Measurements from ENCODE around the gene GSK3B. TPM values are rescaled to one million over a fixed set of nuclear protein-coding genes. Genes with fewer than 3 reads are reported as not detected.
"Not testable (repeated sequence)": the region's sequence is repeated elsewhere in the genome, so short reads cannot be mapped to it uniquely, and the experiment has no call there.

Gene GSK3B
- polyA plus RNA-seq, 10 donors: 21.6 to 34.3 (median 28.3) TPM

DNA sequence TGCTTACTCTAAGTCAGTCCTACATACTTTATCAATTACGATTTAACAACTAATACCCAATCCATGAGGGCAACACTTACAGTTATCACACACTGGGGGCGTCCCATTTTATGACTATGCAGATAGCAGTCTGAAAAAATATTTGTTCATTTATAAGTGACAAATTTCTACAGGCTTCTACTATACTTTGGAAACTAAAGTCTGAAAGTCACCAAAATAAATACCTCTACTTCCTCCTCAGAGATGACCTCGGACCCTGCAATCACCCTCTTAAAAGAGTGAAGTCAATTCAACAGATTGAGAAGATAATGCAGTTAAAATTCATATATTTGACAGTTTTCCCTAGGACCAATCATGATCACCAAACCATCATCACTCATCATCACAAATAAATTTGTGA, 76.6 kb downstream of the GSK3B start:
- DNase-seq: no peak

- DNase-seq: no peak
Observed at GRCh38 chr3:120013481-120013880, 80.8 kb downstream of the GSK3B start.

DNA sequence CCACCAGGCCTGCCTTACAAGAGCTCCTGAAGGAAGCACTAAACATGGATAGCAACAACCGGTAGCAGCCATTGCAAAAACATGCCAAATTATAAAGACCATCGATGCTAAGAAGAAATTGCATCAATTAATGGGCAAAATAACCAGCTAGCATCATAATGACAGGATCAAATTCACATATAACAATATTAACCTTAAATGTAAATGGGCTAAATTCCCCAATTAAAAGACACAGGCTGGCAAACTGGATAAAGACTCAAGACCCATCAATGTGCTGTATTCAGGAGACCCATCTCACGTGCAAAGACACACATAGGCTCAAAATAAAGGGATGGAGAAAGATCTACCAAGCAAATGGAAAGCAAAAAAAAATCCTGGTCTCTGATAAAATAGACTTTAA, 88.5 kb downstream of the GSK3B start:
- DNase-seq: not testable (repeated sequence)

- not testable (repeated sequence) for DNase-seq
Observed at GRCh38 chr3:120004008-120004498, 90.2 kb downstream of the GSK3B start.

GRCh38 chr3:119998166-119998565, 96.1 kb downstream of the GSK3B start:
- DNase-seq: no peak

GRCh38 chr3:119990888-119991287, 103.4 kb downstream of the GSK3B start:
- DNase-seq: no peak

DNA sequence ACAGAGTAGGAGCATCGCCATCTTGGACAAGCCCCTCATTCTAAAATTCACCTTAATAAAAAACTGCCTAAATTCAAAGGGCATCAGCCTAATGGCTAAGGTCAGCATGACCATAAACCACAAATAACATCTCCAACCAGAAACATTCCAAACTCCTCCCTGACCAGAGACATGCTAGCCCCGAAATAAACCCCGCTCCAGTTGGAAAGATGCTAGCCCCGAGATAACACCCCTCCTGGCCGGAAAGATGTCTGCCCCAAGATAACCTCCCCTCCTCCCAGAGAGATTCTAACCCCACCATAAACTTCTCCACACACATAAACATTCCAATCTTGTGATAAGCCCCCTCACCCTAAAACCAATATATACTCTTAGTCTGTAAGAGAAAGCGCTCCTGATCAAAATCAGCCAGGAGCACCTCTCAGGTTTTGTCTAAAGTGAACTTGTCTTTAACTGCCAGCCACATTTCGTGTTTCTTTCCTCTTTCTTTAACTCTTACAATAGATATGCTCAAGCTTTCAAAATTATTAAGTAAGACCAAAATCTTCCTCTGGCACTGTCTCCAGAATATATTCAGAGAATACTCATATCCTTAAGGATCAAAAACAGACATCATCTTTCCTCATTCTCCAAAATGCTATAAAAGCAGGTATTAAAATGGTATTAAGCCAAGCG, 104.1 kb downstream of the GSK3B start:
- no peak for DNase-seq

DNA sequence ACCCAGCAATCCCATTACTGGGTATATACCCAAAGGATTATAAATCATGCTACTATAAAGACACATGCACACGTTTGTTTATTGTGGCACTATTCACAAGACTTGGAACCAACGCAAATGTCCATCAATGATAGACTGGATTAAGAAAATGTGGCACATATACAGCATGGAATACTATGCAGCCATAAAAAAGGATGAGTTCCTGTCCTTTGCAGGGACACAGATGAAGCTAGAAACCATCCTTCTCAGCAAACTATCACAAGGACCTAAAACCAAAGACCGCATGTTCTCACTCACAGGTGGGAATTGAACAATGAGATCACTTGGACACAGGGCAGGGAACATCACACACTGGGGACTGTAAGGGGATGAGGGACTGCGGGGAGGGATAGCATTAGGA, 107.4 kb downstream of the GSK3B start:
- not testable (repeated sequence) for DNase-seq

DNA sequence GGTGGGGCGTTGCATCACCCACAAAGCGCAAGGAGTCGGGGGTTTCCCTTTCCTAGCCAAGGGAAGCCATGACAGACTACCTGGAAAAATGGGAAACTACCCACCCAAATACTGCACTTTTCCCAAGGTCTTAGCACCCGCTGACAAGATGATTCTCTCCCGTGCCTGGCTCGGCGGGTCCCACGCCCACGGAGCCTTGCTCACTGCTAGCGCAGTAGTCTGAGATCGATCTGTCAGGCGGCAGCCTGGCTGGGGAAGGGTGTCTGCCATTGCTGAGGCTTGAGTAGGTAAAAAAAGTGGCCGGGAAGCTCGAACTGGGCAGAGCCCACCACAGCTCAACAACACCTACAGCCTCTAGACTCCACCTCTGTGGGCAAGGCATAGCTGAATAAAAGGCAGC, 112.9 kb downstream of the GSK3B start:
- no peak for DNase-seq

- DNase-seq: no peak
Observed at GRCh38 chr3:119978554-119979208, 115.6 kb downstream of the GSK3B start.

DNA sequence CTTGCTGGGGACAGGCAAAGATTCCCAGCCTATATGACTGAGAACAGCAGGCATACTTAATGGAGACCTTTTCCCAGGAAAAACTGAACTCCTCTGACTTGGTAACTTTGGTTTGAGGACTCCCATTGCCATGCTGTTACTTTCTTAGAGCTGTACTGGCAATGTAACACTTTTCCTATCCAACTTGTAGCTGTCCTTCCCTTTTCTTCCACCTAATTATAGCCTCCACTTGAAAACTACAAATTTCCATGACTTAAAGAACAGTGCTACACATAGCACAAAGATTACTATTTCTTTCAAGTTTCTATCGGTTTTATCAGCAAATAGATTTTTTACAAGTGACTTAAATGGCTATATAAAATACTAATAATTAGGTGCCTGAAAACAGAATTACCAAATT, 116.9 kb downstream of the GSK3B start:
- DNase-seq: no peak

GRCh38 chr3:119976214-119976613, 118.0 kb downstream of the GSK3B start:
- DNase-seq: no peak

DNA sequence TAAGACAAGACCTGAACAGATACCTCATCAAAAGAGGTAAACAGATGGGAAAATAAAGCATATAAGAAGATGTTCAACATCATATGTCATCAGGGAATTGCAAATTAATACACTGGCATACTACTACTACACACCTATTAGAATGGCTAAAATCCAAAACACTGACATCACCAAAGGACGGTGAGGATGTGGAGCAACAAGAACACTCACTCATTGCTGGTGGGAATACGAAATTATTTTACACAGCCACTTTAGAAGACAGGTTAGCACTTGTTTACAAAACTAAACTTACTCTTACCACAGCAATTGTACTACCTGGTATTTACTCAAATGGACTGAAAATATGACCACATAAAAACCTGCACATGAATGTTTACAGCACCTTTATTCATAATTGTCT, 119.6 kb downstream of the GSK3B start:
- DNase-seq: no peak

DNA sequence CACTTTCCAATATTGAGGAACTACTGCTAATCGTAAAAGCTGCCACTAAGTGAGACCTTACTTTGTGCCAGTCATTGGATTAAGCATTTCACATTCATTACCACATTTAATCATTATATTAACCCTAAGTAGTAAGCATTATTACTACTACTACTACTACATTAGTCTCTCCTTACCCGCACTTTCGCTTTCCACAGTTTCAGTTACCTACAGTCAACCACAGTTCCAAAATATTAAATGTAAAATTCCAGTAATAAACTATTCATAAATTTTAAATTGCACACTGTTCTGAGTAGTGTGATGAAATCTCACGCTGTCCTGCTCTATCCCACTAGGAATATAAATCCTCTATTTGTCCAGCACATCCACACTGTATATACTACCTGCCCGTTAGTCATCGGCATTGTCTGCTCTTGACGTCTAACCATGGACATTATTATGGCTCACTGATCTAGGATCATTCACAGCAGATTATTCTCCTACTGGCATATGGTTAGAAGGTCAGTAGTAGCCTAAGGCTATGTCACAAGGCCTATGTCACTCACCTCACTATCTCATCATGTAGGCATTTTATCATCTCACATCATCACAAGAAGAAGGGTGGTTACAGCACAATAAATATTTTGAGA, 121.1 kb downstream of the GSK3B start:
- no peak for DNase-seq

DNA sequence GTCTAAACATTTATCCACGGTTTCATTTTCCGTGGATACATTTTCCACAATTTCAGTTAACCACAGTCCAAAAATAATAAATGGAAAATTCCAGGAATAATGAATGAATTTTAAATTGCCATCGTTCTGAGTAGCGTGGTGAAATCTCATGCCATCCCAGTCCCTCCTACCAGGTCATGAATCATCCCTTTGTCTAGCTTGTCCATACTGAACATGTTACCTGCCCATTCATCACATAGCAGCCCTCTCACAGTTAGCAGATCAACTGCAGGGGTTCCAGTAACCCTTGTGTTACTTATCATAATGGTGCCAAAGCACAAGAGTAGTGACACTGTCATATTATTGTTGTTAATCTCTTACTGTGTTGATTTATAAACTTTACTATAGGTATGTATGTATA, 124.5 kb downstream of the GSK3B start:
- DNase-seq: no peak

GRCh38 chr3:119967353-119968006, 126.8 kb downstream of the GSK3B start:
- DNase-seq: no peak

DNA sequence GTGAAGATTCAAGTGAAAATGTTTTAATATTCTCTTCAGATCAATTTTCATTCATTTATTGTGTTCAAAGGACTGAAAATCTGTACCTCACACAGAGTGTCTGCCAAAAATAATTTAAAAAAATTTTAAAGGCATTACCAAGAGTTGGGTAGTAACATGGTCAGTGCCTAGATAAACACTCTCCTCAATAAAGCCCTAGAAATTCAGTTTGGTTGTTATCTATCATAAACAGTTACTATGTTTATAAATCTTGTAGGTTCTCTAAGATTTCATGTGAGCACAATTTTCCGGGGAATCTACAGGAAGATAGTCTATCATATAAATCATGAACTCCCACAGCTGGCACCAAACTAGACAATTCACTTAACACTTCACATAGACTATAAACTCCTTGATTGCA, 128.6 kb downstream of the GSK3B start:
- DNase-seq: no peak

DNA sequence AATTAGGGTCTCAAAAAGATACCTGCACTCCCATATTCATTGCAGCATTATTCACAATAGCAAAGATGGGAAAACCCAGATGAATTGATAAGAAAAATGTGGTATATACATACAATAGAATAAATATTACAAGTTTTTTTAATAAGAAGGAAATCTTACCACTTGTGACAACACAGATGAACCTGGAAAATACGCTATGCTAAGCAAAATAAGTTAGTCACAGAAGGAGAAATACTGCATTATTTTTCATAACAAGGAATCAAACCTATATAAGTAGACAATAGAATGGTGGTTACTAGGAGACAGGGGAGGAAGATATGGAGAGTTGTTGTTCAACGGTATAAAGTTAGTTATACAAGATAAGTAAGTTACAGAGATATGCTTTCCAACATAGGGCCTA, 130.0 kb downstream of the GSK3B start:
- no peak for DNase-seq

- DNase-seq: no peak
Observed at GRCh38 chr3:119955972-119956371, 138.3 kb downstream of the GSK3B start.

DNA sequence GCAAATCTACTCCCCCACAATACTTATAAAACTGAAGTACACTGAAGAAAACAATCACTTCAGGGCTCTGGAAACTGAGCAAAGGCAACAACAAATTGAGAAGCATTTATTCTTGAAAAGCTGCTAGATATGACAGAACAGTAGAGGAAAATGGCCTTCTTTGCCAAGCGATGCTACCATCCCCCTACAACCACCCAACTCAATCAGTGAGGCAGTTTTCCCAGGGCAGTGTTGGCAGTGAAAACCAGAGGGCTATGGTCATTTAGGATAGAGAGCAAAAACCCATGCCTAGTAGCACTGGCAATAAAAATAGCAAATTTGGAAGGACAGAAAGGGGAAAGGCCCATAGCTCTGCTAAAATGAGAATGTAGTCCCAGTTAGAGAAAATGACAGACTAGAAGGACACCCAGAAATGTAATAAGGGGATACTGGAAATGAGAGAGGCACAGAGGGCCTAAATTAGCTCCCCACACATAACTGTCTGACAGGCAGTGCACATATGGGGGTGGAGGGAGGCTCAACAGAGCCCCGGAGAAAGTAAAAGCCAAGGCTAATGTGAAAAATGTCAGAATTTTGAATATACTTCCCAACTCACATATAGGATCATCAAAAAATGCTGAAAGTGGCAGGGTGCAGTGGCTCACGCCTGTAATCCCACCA, 143.5 kb downstream of the GSK3B start:
- DNase-seq: no peak

DNA sequence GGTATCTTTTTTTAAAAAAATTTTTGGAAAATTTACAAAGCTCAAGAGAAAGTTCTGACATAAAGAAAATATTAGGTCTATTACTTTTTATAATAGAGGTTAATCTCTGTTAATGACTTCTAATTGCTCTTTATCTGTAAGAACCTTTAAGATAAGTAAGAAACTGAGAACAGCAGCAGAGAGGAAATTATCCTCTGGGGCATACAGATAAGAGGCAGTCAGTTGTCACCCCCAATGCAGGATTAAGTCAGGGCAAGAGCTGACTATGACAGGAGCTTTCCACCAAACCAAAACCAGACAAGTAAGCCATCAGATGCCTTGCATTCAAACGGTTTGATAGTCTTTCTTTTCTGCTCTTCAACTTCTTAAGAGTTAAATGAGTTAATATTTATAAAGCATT, 149.0 kb downstream of the GSK3B start:
- DNase-seq: no peak

GRCh38 chr3:119944091-119944490, 150.2 kb downstream of the GSK3B start:
- no peak for DNase-seq
